ENCODE measurements around the gene HNRNPF.
A peak's percentile ranks its signal among the peaks of the same experiment; 100 is the strongest.

GRCh38 chr10:43436291-43437140, 27.5 kb upstream of the HNRNPF start, which contains the start of gene ZNF487:
- TF ChIP-seq POLR2A (IDR thresholded peaks at IDR 0.05; ENCODE audit: low read depth, low read length), result peak; percentile 68; the same call in 1 of the 2 replicates
- peak; percentile 78 for TF ChIP-seq POLR2AphosphoS5 (IDR thresholded peaks at IDR 0.05; ENCODE audit: low read depth, low read length)
- peak; percentile 35 for TF ChIP-seq TAF1 (IDR thresholded peaks at IDR 0.05; ENCODE audit: low read depth, low read length)

Measured in GM12891 (cell line).